GM21390 (cell line): Measurements from ENCODE around the gene CLPTM1.
"Not testable (repeated sequence)": the region's sequence is repeated elsewhere in the genome, so short reads cannot be mapped to it uniquely, and the experiment has no call there.

Experiments used
- ATAC-seq: cut with Tn5 transposase; IDR thresholded peaks from one replicate; pipeline ENCODE4 v1.9.1; 2021; ENCODE audit not compliant: unreplicated experiment

The CLPTM1 gene

GRCh38 chr19:44954649-44955504 lies at the start of gene CLPTM1:
TSS of gene CLPTM1 (plus strand) at chr19:44955380. CDS start at chr19:44955396, 16 bp downstream.
- peak; percentile 73 for ATAC-seq

GRCh38 chr19:44905437-44906160 lies 49.6 kb upstream of the CLPTM1 start, which contains the start of gene APOE:
TSS of gene APOE (plus strand) at chr19:44905796. CDS start at chr19:44906625, 829 bp downstream.
- ATAC-seq, result no peak

- ATAC-seq, result no peak
Observed at GRCh38 chr19:44907613-44908012, 47.6 kb upstream of the CLPTM1 start.

GRCh38 chr19:44908074-44908835 lies 46.9 kb upstream of the CLPTM1 start:
- ATAC-seq, result no peak

- ATAC-seq, result no peak
Observed at GRCh38 chr19:44908836-44909261, 46.3 kb upstream of the CLPTM1 start.

GRCh38 chr19:44909775-44910174 lies 45.4 kb upstream of the CLPTM1 start:
- no peak for ATAC-seq

GRCh38 chr19:44911896-44912295 lies 43.3 kb upstream of the CLPTM1 start:
- not testable (repeated sequence) for ATAC-seq

GRCh38 chr19:44912854-44913253 lies 42.3 kb upstream of the CLPTM1 start:
- ATAC-seq, result no peak

- ATAC-seq, result not testable (repeated sequence)
Observed at GRCh38 chr19:44913512-44914432, 41.4 kb upstream of the CLPTM1 start.

- ATAC-seq, result not testable (repeated sequence)
Observed at GRCh38 chr19:44914433-44915206, 40.6 kb upstream of the CLPTM1 start, which contains the start of gene APOC1. TSS of gene APOC1 (plus strand) at chr19:44914608. CDS start at chr19:44914892, 284 bp downstream.

GRCh38 chr19:44924243-44924725 lies 30.9 kb upstream of the CLPTM1 start:
- no peak for ATAC-seq

GRCh38 chr19:44925114-44925891 lies 29.9 kb upstream of the CLPTM1 start:
- ATAC-seq, result no peak

- ATAC-seq, result not testable (repeated sequence)
Observed at GRCh38 chr19:44926245-44927077, 28.7 kb upstream of the CLPTM1 start.

GRCh38 chr19:44927746-44928145 lies 27.4 kb upstream of the CLPTM1 start:
- no peak for ATAC-seq

GRCh38 chr19:44930088-44930487 lies 25.1 kb upstream of the CLPTM1 start:
- ATAC-seq, result no peak

- ATAC-seq, result no peak
Observed at GRCh38 chr19:44931541-44931940, 23.6 kb upstream of the CLPTM1 start.

GRCh38 chr19:44939668-44940067 lies 15.5 kb upstream of the CLPTM1 start:
- ATAC-seq, result no peak
